Activated gamma-delta T cell treated with anti-CD3 and anti-CD28 coated beads, Interleukin-2, amount 50 U/mL, for 16 hours (primary cell): ENCODE measurements around the gene RNF152.

Source experiments
- DNase-seq: peaks from one replicate; pipeline ENCODE4 v3.0.0-alpha.2; 2020; ENCODE audit warnings: low read depth

Gene RNF152, protein sequence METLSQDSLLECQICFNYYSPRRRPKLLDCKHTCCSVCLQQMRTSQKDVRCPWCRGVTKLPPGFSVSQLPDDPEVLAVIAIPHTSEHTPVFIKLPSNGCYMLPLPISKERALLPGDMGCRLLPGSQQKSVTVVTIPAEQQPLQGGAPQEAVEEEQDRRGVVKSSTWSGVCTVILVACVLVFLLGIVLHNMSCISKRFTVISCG

DNA sequence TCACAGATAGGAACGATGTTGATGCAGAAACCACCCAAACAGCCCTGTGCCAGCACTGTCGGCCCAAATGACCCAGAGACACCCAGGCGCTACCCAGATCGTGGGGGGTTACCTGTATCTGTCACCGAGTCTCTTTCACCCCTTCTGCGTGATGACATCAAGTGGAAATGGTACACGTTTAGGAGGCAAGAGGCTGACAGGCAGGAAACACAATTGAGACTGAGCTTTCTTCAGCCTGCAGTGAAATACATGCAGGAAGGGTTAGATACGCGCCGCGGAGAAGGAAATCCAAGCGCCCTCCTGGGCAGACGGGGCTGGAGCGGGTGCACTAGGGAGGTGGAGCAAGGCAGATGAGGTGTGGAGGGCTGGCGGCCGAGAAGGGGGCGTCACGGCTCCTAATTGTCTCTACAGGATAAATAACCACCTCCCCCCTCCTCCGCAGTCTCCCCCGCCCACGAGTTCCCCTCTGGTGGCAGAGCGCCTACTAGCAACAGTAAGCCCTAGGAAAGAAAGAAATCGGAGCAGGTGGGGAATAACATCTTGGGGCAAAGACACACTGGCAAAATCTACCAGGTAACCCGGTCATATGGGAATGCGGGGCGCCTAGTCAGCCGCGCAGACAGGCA is at the start of gene RNF152:
RNF152 (minus strand) TSS at position 325 of the 626 bp plus-strand sequence. CDS start 76,544 bp downstream, outside the sequence.
- DNase-seq: peak; percentile 2

DNA sequence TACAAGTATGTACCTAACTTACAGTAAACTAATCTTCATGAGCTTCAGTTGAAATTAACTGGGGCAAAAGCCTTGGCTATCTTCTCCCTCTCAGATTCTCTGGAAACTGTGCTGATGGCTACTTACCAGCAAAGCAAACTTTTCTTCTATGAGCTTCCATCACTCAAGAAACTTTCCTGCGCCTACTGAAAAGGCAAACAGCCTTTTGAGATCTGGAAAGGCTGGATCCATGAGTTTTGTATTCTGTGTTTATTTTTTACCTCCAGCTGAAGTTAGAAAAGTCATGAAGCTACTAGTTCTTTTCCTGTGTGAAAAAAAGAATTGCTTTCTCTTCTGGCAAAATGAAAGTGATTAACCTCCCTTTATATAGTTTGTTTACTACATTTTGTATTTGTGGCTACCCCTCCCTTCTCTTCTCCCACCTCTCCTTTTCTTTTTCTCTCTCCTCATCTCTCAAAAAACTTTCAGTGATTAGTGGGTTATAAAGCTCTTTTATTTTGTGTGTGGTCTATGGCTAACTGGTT is 49.2 kb upstream of the RNF152 start:
- no peak for DNase-seq

DNA sequence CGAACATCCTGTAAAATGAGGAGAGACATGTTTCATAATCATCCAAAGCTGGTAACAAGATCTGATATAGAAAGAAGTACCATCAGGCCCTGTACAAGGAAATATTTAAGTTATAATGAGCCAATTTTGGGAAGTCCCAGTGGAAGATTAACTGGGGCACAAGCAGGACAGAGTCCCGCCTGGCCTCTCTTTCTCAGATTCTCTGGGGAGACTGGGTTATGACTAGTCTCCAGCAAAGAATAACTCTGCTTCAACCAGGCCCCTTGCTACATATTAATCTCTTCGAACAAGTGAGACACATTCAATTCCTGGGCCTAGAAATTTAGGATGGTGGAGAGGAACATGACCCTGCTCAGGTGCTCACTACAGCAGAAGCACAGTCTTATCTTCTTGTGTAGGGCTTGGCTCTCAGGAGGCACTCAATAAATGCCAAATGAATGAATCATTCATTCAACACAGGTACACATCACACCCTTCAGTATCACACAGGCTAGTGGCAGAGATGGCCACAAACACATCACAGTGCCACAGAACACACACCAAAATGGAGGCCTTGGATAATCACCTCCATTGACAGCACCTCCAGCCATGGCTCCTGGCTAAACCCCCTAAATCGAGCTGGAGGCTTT is 46.4 kb upstream of the RNF152 start:
- no peak for DNase-seq

DNA sequence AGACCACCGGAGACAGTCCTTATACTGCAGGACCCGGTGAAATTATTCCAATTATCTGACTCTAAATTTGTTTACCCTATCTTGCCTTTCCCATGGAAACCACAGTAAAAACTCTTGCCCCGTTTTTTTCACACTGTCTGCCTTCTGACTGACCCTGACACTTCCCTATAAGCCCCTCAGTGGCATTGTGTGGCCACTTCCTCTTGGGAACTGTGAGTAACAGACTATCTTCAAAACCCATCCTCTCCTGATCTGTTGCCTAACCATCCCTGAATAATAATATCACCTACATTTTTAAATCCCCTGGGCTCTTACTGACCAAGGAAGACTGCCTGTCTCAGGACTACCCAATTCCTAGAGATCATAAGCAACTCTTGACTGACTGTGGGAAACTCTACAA is 42.6 kb upstream of the RNF152 start:
- no peak for DNase-seq

- DNase-seq: no peak
Measured at GRCh38 chr18:61931654-61932379, 39.0 kb upstream of the RNF152 start.

DNA sequence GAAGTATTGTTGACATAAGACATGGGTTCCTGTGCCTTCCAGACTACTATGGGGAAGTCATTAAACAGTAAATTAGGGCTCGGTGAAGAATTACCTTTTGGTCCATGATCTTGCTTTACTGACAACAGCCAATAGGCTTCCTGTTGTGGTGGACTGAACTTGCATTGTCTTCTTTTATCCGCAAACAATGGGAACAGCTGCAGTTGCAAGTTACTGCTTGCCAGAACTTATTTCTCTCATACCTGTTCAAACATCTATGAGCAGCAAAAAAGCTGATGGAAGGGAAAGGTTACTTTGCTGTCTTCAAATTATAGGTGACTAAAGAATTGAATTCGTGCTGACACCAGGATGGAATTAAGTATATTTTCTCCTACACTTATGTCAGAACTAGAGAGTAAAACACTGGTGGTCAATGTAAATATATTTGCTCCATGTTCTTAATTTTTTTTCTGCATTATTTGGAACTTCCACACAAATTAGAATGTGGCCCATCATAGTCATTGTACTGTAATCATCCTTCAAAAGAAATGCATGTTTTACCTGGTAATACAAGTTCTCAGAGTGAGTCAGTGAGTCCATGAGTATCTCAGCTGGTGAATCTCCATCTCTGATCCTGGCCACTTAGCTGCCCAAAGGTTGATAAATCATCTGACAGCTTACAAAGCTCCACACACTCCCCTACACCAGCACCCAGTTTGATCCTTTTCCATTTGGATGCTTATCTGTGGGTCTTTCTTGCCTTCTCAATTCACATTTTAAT is 37.3 kb upstream of the RNF152 start:
- no peak for DNase-seq

GRCh38 chr18:61926532-61926931 is 33.7 kb upstream of the RNF152 start:
- DNase-seq: peak; percentile 10

DNA sequence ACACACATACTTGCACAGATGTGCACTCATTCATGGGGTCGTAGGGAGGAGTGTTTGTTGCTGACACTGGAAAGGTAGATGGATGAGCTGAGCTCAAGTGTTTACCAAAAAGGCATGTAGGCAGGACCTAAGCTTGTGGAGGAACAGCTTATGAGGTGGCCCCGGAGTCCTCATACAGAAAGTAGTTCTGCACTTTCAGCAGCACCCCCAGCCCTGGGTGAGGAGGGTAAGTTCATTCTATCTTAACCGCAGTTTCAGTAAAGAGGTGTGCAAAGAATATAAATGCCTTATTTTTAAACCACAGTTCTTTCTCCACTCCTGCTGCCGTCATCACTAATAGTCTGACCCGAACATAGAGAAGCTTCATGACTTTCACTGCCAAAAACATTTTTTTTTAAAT is 31.7 kb upstream of the RNF152 start:
- DNase-seq: no peak

DNA sequence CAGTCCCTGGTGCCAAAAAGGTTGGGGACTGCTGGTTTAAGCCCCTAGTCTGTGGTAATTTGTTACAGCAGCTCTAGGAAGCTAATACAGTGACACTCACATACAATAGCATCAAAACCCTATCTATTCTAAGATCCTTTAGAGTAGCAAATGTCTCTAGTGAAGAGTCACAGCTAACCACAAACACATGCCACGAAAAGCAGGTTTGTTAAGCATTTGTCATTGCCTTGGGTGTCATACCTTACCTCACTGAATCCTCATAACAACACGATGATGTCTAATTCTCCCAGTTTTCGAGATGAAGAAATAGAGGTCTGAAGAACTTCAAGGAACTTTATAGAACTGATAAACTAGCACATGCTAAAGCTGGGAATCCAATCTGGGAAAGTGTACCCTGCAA is 29.6 kb upstream of the RNF152 start:
- DNase-seq: no peak

- DNase-seq: no peak
Measured at GRCh38 chr18:61921621-61922235, 28.9 kb upstream of the RNF152 start.

- DNase-seq: no peak
Measured at GRCh38 chr18:61917818-61918217, 25.0 kb upstream of the RNF152 start.

DNA sequence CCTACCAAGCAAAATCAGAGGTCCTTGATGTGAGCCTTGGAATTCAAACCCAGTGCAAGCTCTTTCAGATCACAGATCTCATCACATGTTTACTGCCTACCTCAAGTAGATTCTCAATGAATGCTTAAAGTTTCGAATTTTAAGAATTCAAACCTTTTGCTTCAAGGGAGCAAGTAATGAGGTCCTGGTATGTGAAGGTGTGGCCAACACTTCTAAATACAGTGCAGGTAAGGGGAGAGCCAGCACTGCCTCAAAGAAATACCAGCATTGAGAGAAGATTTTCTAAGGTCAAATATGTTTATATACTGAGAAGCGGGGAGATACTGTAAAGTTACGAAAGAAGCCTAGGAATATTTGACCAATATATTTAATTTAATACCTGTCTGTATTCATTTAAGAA is 19.7 kb upstream of the RNF152 start:
- DNase-seq: no peak

DNA sequence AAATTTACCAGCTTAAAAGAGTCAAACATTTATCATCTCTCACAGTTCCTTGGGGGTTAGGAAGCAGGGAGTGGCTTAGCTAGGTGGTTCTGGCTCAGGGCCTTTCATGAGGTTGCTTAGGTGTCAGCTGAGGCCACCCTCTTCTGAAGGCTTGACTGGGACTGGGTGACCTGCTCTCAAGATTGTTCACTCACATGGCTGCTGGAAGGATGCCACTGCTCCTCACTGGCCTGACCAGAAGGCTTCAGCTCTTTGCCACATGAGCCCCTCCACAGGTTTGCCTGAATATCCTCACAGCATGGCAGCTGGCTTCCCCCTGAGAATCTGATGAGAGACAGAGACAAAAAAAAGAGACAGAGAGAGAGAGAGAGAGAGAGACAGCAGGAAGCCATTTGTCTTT is 17.3 kb upstream of the RNF152 start:
- DNase-seq: no peak

- no peak for DNase-seq
Measured at GRCh38 chr18:61908661-61909060, 15.9 kb upstream of the RNF152 start.

GRCh38 chr18:61901323-61901986 is 8.6 kb upstream of the RNF152 start:
- peak; percentile 14 for DNase-seq

GRCh38 chr18:61900504-61901281 is 7.9 kb upstream of the RNF152 start:
- no peak for DNase-seq

- no peak for DNase-seq
Measured at GRCh38 chr18:61898640-61899101, 5.9 kb upstream of the RNF152 start.

- no peak for DNase-seq
Measured at GRCh38 chr18:61896757-61897156, 4.0 kb upstream of the RNF152 start.

- no peak for DNase-seq
Measured at GRCh38 chr18:61896118-61896517, 3.3 kb upstream of the RNF152 start.
